ENCODE data around the gene FMO1. TPM values are rescaled to one million over a fixed set of nuclear protein-coding genes. Genes with fewer than 3 reads are reported as not detected.

The FMO1 gene
- 0.67 TPM in 1 of 2 replicates, not detected in the other for total RNA-seq
- long read RNA-seq: 0 reads

- Mint-ChIP-seq H3K4me3 (ENCODE audit: low read depth) (no peak within 1 kb of the TSS), H3K4me1 (ENCODE audit: low read depth) (peaks cover 27% of the 10 kb centered on the region), H3K27me3 (peaks cover 43% of the 10 kb centered on the region), H3K27ac (no peak within 1 kb of the TSS), H3K9me3 (ENCODE audit: low read depth) (no peaks in the 10 kb centered on the region), H3K36me3 (ENCODE audit: insufficient read depth) (no peaks in the 10 kb centered on the region)
- DNase-seq (ENCODE audit: low spot score, unreplicated experiment): no peak
- no peak for TF ChIP-seq CTCF (IDR thresholded peaks at IDR 0.05; ENCODE audit: unreplicated experiment)
Observed at GRCh38 chr1:171248302-171248701, at the start of gene FMO1. Gene FMO1 (plus strand): TSS chr1:171248494. CDS start chr1:171258088, 9,594 bp downstream.

- no peaks in the 10 kb centered on the region for H3K9me3 Mint-ChIP-seq (ENCODE audit: low read depth)
- peaks cover 15% of the 10 kb centered on the region for H3K4me1 Mint-ChIP-seq (ENCODE audit: low read depth)
- DNase-seq (ENCODE audit: low spot score, unreplicated experiment): no peak
- H3K36me3 Mint-ChIP-seq (ENCODE audit: insufficient read depth): no peaks in the 10 kb centered on the region
- no peak overlapping the region for H3K27ac Mint-ChIP-seq
- no peak for TF ChIP-seq CTCF (IDR thresholded peaks at IDR 0.05; ENCODE audit: unreplicated experiment)
- no peaks in the 10 kb centered on the region for H3K27me3 Mint-ChIP-seq
- no peak overlapping the region for H3K4me3 Mint-ChIP-seq (ENCODE audit: low read depth)
Observed at GRCh38 chr1:171204296-171204695, 44.0 kb upstream of the FMO1 start.

GRCh38 chr1:171206204-171206977 is 41.9 kb upstream of the FMO1 start:
- Mint-ChIP-seq H3K4me3 (ENCODE audit: low read depth) (no peak overlapping the region), H3K4me1 (ENCODE audit: low read depth) (peaks cover 22% of the 10 kb centered on the region), H3K27me3 (no peaks in the 10 kb centered on the region), H3K36me3 (ENCODE audit: insufficient read depth) (no peaks in the 10 kb centered on the region), H3K9me3 (ENCODE audit: low read depth) (no peaks in the 10 kb centered on the region), H3K27ac (no peak overlapping the region)
- no peak for DNase-seq (ENCODE audit: low spot score, unreplicated experiment)
- no peak for TF ChIP-seq CTCF (IDR thresholded peaks at IDR 0.05; ENCODE audit: unreplicated experiment)

- H3K9me3 Mint-ChIP-seq (ENCODE audit: low read depth): no peaks in the 10 kb centered on the region
- H3K27me3 Mint-ChIP-seq: no peaks in the 10 kb centered on the region
- H3K27ac Mint-ChIP-seq: no peak overlapping the region
- H3K4me1 Mint-ChIP-seq (ENCODE audit: low read depth): peaks cover 23% of the 10 kb centered on the region
- DNase-seq (ENCODE audit: low spot score, unreplicated experiment): no peak
- H3K36me3 Mint-ChIP-seq (ENCODE audit: insufficient read depth): no peaks in the 10 kb centered on the region
- no peak overlapping the region for H3K4me3 Mint-ChIP-seq (ENCODE audit: low read depth)
- TF ChIP-seq CTCF (IDR thresholded peaks at IDR 0.05; ENCODE audit: unreplicated experiment): no peak
Observed at GRCh38 chr1:171206978-171207355, 41.3 kb upstream of the FMO1 start.

- H3K4me3 Mint-ChIP-seq (ENCODE audit: low read depth): no peak overlapping the region
- no peak for TF ChIP-seq CTCF (IDR thresholded peaks at IDR 0.05; ENCODE audit: unreplicated experiment)
- H3K9me3 Mint-ChIP-seq (ENCODE audit: low read depth): no peaks in the 10 kb centered on the region
- no peak overlapping the region for H3K27ac Mint-ChIP-seq
- no peak for DNase-seq (ENCODE audit: low spot score, unreplicated experiment)
- no peaks in the 10 kb centered on the region for H3K36me3 Mint-ChIP-seq (ENCODE audit: insufficient read depth)
- no peaks in the 10 kb centered on the region for H3K27me3 Mint-ChIP-seq
- H3K4me1 Mint-ChIP-seq (ENCODE audit: low read depth): peaks cover 25% of the 10 kb centered on the region
Observed at GRCh38 chr1:171207377-171207776, 40.9 kb upstream of the FMO1 start.

Data from progenitor cell of endocrine pancreas (in vitro differentiated cells).